ENCODE data around the gene LRRC56. TPM values are rescaled to one million over a fixed set of nuclear protein-coding genes. Genes with fewer than 3 reads are reported as not detected.

The LRRC56 gene
- total and polyA plus RNA-seq, 9 of the 15 experiments (the other 6 are each of a cell fraction or from before 2014, with no cell fraction given) = 0.03 to 4.5 (median 1.0) TPM; not detected in 1

- TF ChIP-seq ZFPM2 (CRISPR knock-in tag; IDR thresholded peaks at IDR 0.05) (no peak), ZNF347 (CRISPR knock-in tag; IDR thresholded peaks at IDR 0.05; ENCODE audit: low read depth) (no peak), ESRRA (IDR thresholded peaks at IDR 0.05; ENCODE audit: borderline replicate concordance, low read depth) (peak; percentile 66; the same call in 1 of the 2 replicates), SIX5 (IDR thresholded peaks at IDR 0.05; ENCODE audit: borderline replicate concordance in 1 of 2, insufficient read depth in 1 of 2, low read depth in 1 of 2, low read length in 2 of 2) (no peak; a peak in 1 of 4 replicates), FOSL1 (tag; conservative IDR thresholded peaks at IDR 0.05) (peak; percentile 63; the same call in 1 of the 2 replicates), CREB5 (CRISPR knock-in tag; IDR thresholded peaks at IDR 0.05) (no peak), ZNF316 (IDR thresholded peaks at IDR 0.05) (peak; percentile 49), KAT7 (CRISPR knock-in tag; IDR thresholded peaks at IDR 0.05; ENCODE audit: borderline replicate concordance) (peak; percentile 59; the same call in 1 of the 2 replicates), FOXK2 (conservative IDR thresholded peaks at IDR 0.05 in 1 of 2, IDR thresholded peaks at IDR 0.05 in 1 of 2; ENCODE audit: low read depth in 2 of 2) (peak in 1 of 2 experiments; percentile 25; a peak in 1 of 4 replicates), JUND (IDR thresholded peaks at IDR 0.05; ENCODE audit: borderline replicate concordance, low read depth, low read length) (peak; percentile 8), JUND (tag; IDR thresholded peaks at IDR 0.05; ENCODE audit: borderline replicate concordance, low read depth, low read length) (no peak), KAT2B (IDR thresholded peaks at IDR 0.05; ENCODE audit: low read depth, low read length) (no peak), SLC30A9 (CRISPR knock-in tag; IDR thresholded peaks at IDR 0.05) (no peak), BRCA1 (IDR thresholded peaks at IDR 0.05) (no peak), BRCA1 (CRISPR knock-in tag; IDR thresholded peaks at IDR 0.05) (no peak), ARID1B (IDR thresholded peaks at IDR 0.05) (no peak), ETS2 (tag; IDR thresholded peaks at IDR 0.05; ENCODE audit: borderline replicate concordance, poor library complexity, severe bottlenecking) (no peak), TEAD1 (CRISPR knock-in tag; IDR thresholded peaks at IDR 0.05) (peak in 1 of 2 experiments; percentile 79; a peak in 2 of 4 replicates), PCBP1 (IDR thresholded peaks at IDR 0.05; ENCODE audit: low read depth, low read length, poor library complexity, severe bottlenecking) (no peak), ZBTB49 (CRISPR knock-in tag; IDR thresholded peaks at IDR 0.05; ENCODE audit: borderline replicate concordance) (0 out of 2 replicates have a peak, but pooled peaks have one; percentile 43), PHF20 (IDR thresholded peaks at IDR 0.05; ENCODE audit: partially characterized antibody) (peak; percentile 19), ERF (CRISPR knock-in tag; IDR thresholded peaks at IDR 0.05) (no peak), RHOXF2B (CRISPR knock-in tag; conservative IDR thresholded peaks at IDR 0.05) (peak; percentile 8; the same call in 1 of the 2 replicates), ZBTB9 (CRISPR knock-in tag; IDR thresholded peaks at IDR 0.05) (peak; percentile 81; the same call in 1 of the 2 replicates)
These were observed 18.7 kb upstream of the LRRC56 start (continued) for GRCh38 chr11:518463-519202.
